ENCODE measurements around the gene ENGASE.

The ENGASE gene

DNA sequence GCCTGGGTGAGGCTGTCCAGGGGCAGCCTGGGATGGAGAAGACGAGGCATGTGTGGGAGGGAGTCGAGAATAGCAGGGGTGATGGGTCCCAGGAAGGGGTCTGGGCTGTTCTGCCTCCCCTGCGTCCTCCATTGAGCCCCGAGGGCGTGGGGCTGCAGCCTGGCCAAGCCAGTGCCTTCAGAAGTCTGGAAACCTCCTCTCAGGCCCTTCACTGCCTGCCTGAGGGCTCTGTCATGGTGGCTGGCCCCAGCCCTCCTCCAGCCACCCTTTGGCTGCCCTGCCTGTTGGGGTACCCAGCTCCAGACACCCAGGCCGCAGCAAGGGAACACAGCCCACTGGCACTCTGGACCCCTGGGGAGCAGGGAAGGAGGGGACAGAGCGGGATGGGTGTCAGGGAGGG, 27.6 kb downstream of the ENGASE start:
- no peak overlapping the region for H3K27ac ChIP-seq
- H3K9me3 ChIP-seq: no peaks in the 10 kb centered on the region
- no peaks in the 10 kb centered on the region for H3K36me3 ChIP-seq
- peaks cover 76% of the 10 kb centered on the region for H3K27me3 ChIP-seq
- no peaks in the 10 kb centered on the region for H3K4me1 ChIP-seq (ENCODE audit: control insufficient read depth in 1 of 2, insufficient read depth in 1 of 2, low read depth in 1 of 2, low read length in 1 of 2)
- H3K4me3 ChIP-seq (ENCODE audit: low read depth in 1 of 2, low read length in 1 of 2): no peak overlapping the region
- TF ChIP-seq, protein P1, sequence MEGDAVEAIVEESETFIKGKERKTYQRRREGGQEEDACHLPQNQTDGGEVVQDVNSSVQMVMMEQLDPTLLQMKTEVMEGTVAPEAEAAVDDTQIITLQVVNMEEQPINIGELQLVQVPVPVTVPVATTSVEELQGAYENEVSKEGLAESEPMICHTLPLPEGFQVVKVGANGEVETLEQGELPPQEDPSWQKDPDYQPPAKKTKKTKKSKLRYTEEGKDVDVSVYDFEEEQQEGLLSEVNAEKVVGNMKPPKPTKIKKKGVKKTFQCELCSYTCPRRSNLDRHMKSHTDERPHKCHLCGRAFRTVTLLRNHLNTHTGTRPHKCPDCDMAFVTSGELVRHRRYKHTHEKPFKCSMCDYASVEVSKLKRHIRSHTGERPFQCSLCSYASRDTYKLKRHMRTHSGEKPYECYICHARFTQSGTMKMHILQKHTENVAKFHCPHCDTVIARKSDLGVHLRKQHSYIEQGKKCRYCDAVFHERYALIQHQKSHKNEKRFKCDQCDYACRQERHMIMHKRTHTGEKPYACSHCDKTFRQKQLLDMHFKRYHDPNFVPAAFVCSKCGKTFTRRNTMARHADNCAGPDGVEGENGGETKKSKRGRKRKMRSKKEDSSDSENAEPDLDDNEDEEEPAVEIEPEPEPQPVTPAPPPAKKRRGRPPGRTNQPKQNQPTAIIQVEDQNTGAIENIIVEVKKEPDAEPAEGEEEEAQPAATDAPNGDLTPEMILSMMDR (IDR thresholded peaks at IDR 0.05): no peak

DNA sequence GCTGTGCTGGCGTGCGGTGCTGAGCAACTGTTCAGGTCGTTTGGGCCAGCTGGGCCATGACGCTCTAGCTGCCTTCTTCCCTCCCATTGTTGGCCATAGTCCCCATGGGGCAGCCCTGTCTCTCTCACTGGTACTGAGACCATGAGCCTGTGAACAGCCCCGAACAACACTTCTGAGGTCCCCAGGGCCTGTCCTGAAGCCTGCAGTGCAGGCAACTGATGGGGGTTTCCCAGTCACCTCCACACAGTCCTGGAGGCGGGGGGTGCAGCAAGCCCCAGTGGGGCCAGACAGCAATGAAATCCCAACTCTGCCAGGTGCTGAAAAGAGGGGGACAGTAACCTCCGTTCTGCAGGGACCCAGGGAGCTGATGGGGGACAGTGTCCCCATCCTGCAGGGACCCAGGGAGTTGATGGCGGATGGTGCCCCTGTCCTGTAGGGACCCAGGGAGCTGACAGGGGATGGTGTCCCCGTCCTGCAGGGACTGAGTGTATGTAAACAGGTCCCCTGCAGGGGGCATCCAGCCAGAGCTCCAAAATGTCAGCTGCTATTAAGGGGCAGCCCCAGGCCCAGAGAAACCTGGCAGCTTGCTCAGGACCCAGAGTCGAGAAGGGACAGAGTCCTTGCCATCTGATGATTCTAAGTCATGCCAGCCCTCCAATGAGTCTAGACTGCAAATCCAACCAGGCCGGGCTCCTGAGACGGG, 30.4 kb downstream of the ENGASE start:
- Histone ChIP-seq H3K4me1 (ENCODE audit: control insufficient read depth in 1 of 2, insufficient read depth in 1 of 2, low read depth in 1 of 2, low read length in 1 of 2) (no peaks in the 10 kb centered on the region), H3K36me3 (no peaks in the 10 kb centered on the region), H3K9me3 (no peaks in the 10 kb centered on the region), H3K27me3 (peaks cover 51% of the 10 kb centered on the region), H3K4me3 (ENCODE audit: low read depth in 1 of 2, low read length in 1 of 2) (no peak overlapping the region), H3K27ac (no peak overlapping the region)
- TF ChIP-seq, protein P1 (IDR thresholded peaks at IDR 0.05): no peak

DNA sequence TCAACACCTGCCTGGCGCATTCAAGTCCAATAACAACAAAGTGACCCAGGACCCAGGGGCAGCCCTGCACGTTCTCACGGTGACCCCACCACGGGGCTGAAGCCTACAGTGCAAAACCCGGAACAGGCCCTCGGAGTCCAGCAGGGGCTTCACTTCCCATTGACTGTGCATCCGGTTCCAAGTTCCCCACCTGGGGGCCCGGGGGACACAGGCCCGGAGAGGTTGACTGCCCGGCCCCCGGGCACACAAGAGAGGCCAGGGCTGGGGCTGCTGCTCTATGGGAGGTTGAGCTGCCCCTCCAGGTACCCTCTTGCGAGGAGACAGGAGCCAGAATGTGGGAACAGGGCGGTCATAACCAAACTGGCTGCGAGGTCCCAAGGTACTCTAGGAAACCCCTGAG, 31.3 kb downstream of the ENGASE start:
- Histone ChIP-seq H3K36me3 (no peaks in the 10 kb centered on the region), H3K9me3 (no peaks in the 10 kb centered on the region), H3K4me1 (ENCODE audit: control insufficient read depth in 1 of 2, insufficient read depth in 1 of 2, low read depth in 1 of 2, low read length in 1 of 2) (no peaks in the 10 kb centered on the region), H3K27me3 (peaks cover 46% of the 10 kb centered on the region), H3K4me3 (ENCODE audit: low read depth in 1 of 2, low read length in 1 of 2) (no peak overlapping the region), H3K27ac (no peak overlapping the region)
- TF ChIP-seq, protein P1 (IDR thresholded peaks at IDR 0.05): no peak

DNA sequence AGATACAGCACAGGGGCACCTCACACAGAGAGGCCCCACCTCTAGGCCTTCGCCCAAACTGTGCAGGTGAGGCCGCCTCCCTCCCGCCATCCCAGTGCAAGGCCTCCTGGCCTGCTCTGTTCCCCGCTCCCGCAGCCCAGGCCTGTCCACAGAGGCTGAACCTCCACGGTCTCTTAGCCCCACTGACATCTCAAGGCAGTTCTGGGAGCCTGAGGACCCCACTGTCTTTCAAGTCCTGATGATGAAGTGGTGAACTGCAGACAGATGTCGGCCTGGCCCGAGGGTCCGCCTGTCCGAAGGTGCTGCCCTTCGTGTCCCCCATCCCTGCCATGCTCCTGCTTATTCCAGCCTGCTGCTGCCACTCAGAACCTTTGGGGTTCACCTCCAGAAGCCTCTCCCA, 32.3 kb downstream of the ENGASE start:
- Histone ChIP-seq H3K36me3 (no peaks in the 10 kb centered on the region), H3K27me3 (peaks cover 37% of the 10 kb centered on the region), H3K4me1 (ENCODE audit: control insufficient read depth in 1 of 2, insufficient read depth in 1 of 2, low read depth in 1 of 2, low read length in 1 of 2) (no peaks in the 10 kb centered on the region), H3K27ac (no peak overlapping the region), H3K9me3 (no peaks in the 10 kb centered on the region), H3K4me3 (ENCODE audit: low read depth in 1 of 2, low read length in 1 of 2) (no peak overlapping the region)
- TF ChIP-seq, protein P1 (IDR thresholded peaks at IDR 0.05): no peak

DNA sequence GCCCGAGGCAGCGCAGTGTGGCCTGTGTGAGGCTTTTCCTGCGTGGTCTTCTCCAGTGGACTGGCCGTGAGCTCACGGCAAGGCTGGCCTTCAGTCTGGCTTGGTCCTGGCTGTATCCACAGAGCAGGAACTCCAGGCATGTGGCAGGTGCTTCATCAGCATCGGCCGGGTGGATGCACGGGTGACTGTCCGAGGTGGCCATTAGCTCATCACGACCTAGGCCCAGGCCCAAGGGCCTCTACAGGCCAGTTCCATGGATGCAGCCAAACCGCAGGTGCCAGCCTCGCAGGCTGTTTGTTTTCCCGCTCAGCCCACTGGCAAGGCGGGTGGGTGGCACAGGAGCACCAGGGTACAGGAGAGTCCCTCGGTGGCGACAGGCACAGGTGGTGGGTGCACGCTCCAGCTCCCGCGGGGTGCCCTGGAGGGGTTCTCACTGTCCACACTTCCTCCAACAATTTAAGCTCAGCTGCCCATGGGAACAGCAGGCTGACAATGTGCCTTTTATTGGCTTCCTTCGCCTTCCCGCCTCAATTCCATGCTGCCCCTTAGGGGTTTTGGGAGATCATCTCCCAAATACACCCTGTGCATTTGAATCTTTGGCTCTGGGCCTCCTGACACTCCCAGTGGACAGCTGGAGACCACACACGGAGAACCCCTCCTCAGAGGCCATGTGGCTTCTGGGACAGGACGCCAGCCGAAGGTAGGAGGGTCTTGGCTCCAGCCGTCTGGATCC, 33.0 kb downstream of the ENGASE start:
- TF ChIP-seq, protein P1 (IDR thresholded peaks at IDR 0.05): no peak
- Histone ChIP-seq H3K27ac (no peak overlapping the region), H3K9me3 (no peaks in the 10 kb centered on the region), H3K4me1 (ENCODE audit: control insufficient read depth in 1 of 2, insufficient read depth in 1 of 2, low read depth in 1 of 2, low read length in 1 of 2) (no peaks in the 10 kb centered on the region), H3K36me3 (no peaks in the 10 kb centered on the region), H3K27me3 (peaks cover 30% of the 10 kb centered on the region), H3K4me3 (ENCODE audit: low read depth in 1 of 2, low read length in 1 of 2) (no peak overlapping the region)

Data from neutrophil (primary cell).